Measurements from ENCODE around the gene ACTRT2. TPM values are rescaled to one million over a fixed set of nuclear protein-coding genes. Genes with fewer than 3 reads are reported as not detected.

ACTRT2 gene
- total RNA-seq, 1 experiment from 2014 or later: not detected

- H3K9ac ChIP-seq (ENCODE audit: low read length): no peak overlapping the region
- H4K20me1 ChIP-seq (ENCODE audit: insufficient read depth, low read depth, low read length): no peaks in the 10 kb centered on the region
- no peaks in the 10 kb centered on the region for H3K9me2 ChIP-seq (replicated peaks; ENCODE audit: insufficient read depth, low read length)
- no peaks in the 10 kb centered on the region for H3K79me2 ChIP-seq (ENCODE audit: low read length)
- no peaks in the 10 kb centered on the region for H3K4me1 ChIP-seq (ENCODE audit: low read length)
- H3K27me3 ChIP-seq (ENCODE audit: low read length): no peaks in the 10 kb centered on the region
- no peaks in the 10 kb centered on the region for H3K36me3 ChIP-seq (ENCODE audit: insufficient read depth, low read length)
- no peak for DNase-seq
- no peaks in the 10 kb centered on the region for H3K9me3 ChIP-seq (ENCODE audit: low read length)
- H3K4me3 ChIP-seq (ENCODE audit: low read length): no peak overlapping the region
- no peak overlapping the region for H3K27ac ChIP-seq (ENCODE audit: low read length)
- no peak overlapping the region for H2AFZ ChIP-seq (ENCODE audit: low read length)
- no peak overlapping the region for H3K4me2 ChIP-seq (ENCODE audit: low read depth, low read length, poor library complexity, severe bottlenecking)
Measured at GRCh38 chr1:3028531-3029282, 7.4 kb downstream of the ACTRT2 start.

DNA sequence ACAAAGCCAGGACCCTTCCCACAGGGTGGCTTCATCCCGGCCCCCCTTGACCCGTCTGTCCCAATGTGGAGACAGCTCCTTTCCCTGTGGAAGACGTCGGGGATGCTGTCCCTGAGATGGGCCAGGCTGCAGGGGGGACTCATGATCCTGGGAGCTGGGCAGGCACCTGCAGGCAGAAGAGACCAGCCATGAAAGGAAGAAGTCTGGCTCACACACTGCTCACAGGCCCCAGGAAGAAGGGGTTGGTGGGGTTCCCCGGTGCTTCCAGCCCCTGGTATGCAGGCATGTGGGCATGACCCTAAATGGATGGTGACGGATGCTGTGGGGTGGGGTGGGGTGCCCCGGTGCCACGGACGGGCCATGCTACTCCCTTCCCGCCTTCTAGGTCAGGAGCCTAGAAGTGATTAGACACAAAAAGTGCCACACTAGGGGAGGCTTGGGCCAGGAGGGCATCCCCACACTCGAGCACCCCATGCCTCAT lies 8.3 kb downstream of the ACTRT2 start:
- no peaks in the 10 kb centered on the region for H3K79me2 ChIP-seq (ENCODE audit: low read length)
- H3K9me3 ChIP-seq (ENCODE audit: low read length): no peaks in the 10 kb centered on the region
- H3K27me3 ChIP-seq (ENCODE audit: low read length): no peaks in the 10 kb centered on the region
- H3K9ac ChIP-seq (ENCODE audit: low read length): no peak overlapping the region
- no peaks in the 10 kb centered on the region for H3K9me2 ChIP-seq (replicated peaks; ENCODE audit: insufficient read depth, low read length)
- H3K4me2 ChIP-seq (ENCODE audit: low read depth, low read length, poor library complexity, severe bottlenecking): no peak overlapping the region
- H2AFZ ChIP-seq (ENCODE audit: low read length): no peak overlapping the region
- no peaks in the 10 kb centered on the region for H3K36me3 ChIP-seq (ENCODE audit: insufficient read depth, low read length)
- H3K4me1 ChIP-seq (ENCODE audit: low read length): no peaks in the 10 kb centered on the region
- H4K20me1 ChIP-seq (ENCODE audit: insufficient read depth, low read depth, low read length): no peaks in the 10 kb centered on the region
- no peak for DNase-seq
- no peak overlapping the region for H3K27ac ChIP-seq (ENCODE audit: low read length)
- no peak overlapping the region for H3K4me3 ChIP-seq (ENCODE audit: low read length)

GRCh38 chr1:3029991-3030662 lies 8.9 kb downstream of the ACTRT2 start:
- Histone ChIP-seq H3K4me2 (ENCODE audit: low read depth, low read length, poor library complexity, severe bottlenecking) (no peak overlapping the region), H3K79me2 (ENCODE audit: low read length) (no peaks in the 10 kb centered on the region), H2AFZ (ENCODE audit: low read length) (no peak overlapping the region), H3K9me3 (ENCODE audit: low read length) (no peaks in the 10 kb centered on the region), H3K36me3 (ENCODE audit: insufficient read depth, low read length) (no peaks in the 10 kb centered on the region), H4K20me1 (ENCODE audit: insufficient read depth, low read depth, low read length) (no peaks in the 10 kb centered on the region), H3K27me3 (ENCODE audit: low read length) (no peaks in the 10 kb centered on the region), H3K4me3 (ENCODE audit: low read length) (no peak overlapping the region), H3K27ac (ENCODE audit: low read length) (no peak overlapping the region), H3K4me1 (ENCODE audit: low read length) (no peaks in the 10 kb centered on the region), H3K9ac (ENCODE audit: low read length) (no peak overlapping the region), H3K9me2 (replicated peaks; ENCODE audit: insufficient read depth, low read length) (no peaks in the 10 kb centered on the region)
- no peak for DNase-seq

- Histone ChIP-seq H3K79me2 (ENCODE audit: low read length) (no peaks in the 10 kb centered on the region), H3K36me3 (ENCODE audit: insufficient read depth, low read length) (no peaks in the 10 kb centered on the region), H3K9me3 (ENCODE audit: low read length) (no peaks in the 10 kb centered on the region), H3K27me3 (ENCODE audit: low read length) (no peaks in the 10 kb centered on the region), H3K9me2 (replicated peaks; ENCODE audit: insufficient read depth, low read length) (no peaks in the 10 kb centered on the region), H3K4me1 (ENCODE audit: low read length) (no peaks in the 10 kb centered on the region), H3K9ac (ENCODE audit: low read length) (no peak overlapping the region), H3K27ac (ENCODE audit: low read length) (no peak overlapping the region), H3K4me2 (ENCODE audit: low read depth, low read length, poor library complexity, severe bottlenecking) (no peak overlapping the region), H2AFZ (ENCODE audit: low read length) (no peak overlapping the region), H3K4me3 (ENCODE audit: low read length) (no peak overlapping the region), H4K20me1 (ENCODE audit: insufficient read depth, low read depth, low read length) (no peaks in the 10 kb centered on the region)
- no peak for DNase-seq
Measured at GRCh38 chr1:3030663-3031381, 9.6 kb downstream of the ACTRT2 start.

- Histone ChIP-seq H3K9ac (ENCODE audit: low read length) (no peak overlapping the region), H3K9me2 (replicated peaks; ENCODE audit: insufficient read depth, low read length) (no peaks in the 10 kb centered on the region), H3K79me2 (ENCODE audit: low read length) (no peaks in the 10 kb centered on the region), H3K4me1 (ENCODE audit: low read length) (no peaks in the 10 kb centered on the region), H3K27me3 (ENCODE audit: low read length) (no peaks in the 10 kb centered on the region), H2AFZ (ENCODE audit: low read length) (no peak overlapping the region), H3K36me3 (ENCODE audit: insufficient read depth, low read length) (no peaks in the 10 kb centered on the region), H3K27ac (ENCODE audit: low read length) (no peak overlapping the region), H3K4me3 (ENCODE audit: low read length) (no peak overlapping the region), H4K20me1 (ENCODE audit: insufficient read depth, low read depth, low read length) (no peaks in the 10 kb centered on the region), H3K9me3 (ENCODE audit: low read length) (no peaks in the 10 kb centered on the region), H3K4me2 (ENCODE audit: low read depth, low read length, poor library complexity, severe bottlenecking) (no peak overlapping the region)
- no peak for DNase-seq
Measured at GRCh38 chr1:3031401-3032221, 10.3 kb downstream of the ACTRT2 start.

GRCh38 chr1:3032371-3033039 lies 11.2 kb downstream of the ACTRT2 start:
- H3K4me1 ChIP-seq (ENCODE audit: low read length): no peaks in the 10 kb centered on the region
- H2AFZ ChIP-seq (ENCODE audit: low read length): no peak overlapping the region
- DNase-seq: no peak
- H3K4me2 ChIP-seq (ENCODE audit: low read depth, low read length, poor library complexity, severe bottlenecking): no peak overlapping the region
- no peaks in the 10 kb centered on the region for H3K9me2 ChIP-seq (replicated peaks; ENCODE audit: insufficient read depth, low read length)
- H3K4me3 ChIP-seq (ENCODE audit: low read length): no peak overlapping the region
- no peaks in the 10 kb centered on the region for H3K9me3 ChIP-seq (ENCODE audit: low read length)
- H3K79me2 ChIP-seq (ENCODE audit: low read length): no peaks in the 10 kb centered on the region
- no peaks in the 10 kb centered on the region for H3K27me3 ChIP-seq (ENCODE audit: low read length)
- H3K9ac ChIP-seq (ENCODE audit: low read length): no peak overlapping the region
- no peaks in the 10 kb centered on the region for H4K20me1 ChIP-seq (ENCODE audit: insufficient read depth, low read depth, low read length)
- no peak overlapping the region for H3K27ac ChIP-seq (ENCODE audit: low read length)
- no peaks in the 10 kb centered on the region for H3K36me3 ChIP-seq (ENCODE audit: insufficient read depth, low read length)

- H3K9me2 ChIP-seq (replicated peaks; ENCODE audit: insufficient read depth, low read length): no peaks in the 10 kb centered on the region
- H3K27ac ChIP-seq (ENCODE audit: low read length): no peak overlapping the region
- H3K79me2 ChIP-seq (ENCODE audit: low read length): no peaks in the 10 kb centered on the region
- no peaks in the 10 kb centered on the region for H3K9me3 ChIP-seq (ENCODE audit: low read length)
- H4K20me1 ChIP-seq (ENCODE audit: insufficient read depth, low read depth, low read length): no peaks in the 10 kb centered on the region
- no peaks in the 10 kb centered on the region for H3K27me3 ChIP-seq (ENCODE audit: low read length)
- no peak overlapping the region for H2AFZ ChIP-seq (ENCODE audit: low read length)
- H3K4me1 ChIP-seq (ENCODE audit: low read length): no peaks in the 10 kb centered on the region
- H3K4me2 ChIP-seq (ENCODE audit: low read depth, low read length, poor library complexity, severe bottlenecking): no peak overlapping the region
- H3K36me3 ChIP-seq (ENCODE audit: insufficient read depth, low read length): no peaks in the 10 kb centered on the region
- H3K9ac ChIP-seq (ENCODE audit: low read length): no peak overlapping the region
- no peak for DNase-seq
- H3K4me3 ChIP-seq (ENCODE audit: low read length): no peak overlapping the region
Measured at GRCh38 chr1:3033040-3033789, 11.9 kb downstream of the ACTRT2 start.
